SK-N-SH (cell line): Measurements from ENCODE around the gene AKR7A2. TPM values are rescaled to one million over a fixed set of nuclear protein-coding genes. Genes with fewer than 3 reads are reported as not detected.

ENCODE experiments used
- CTCF ChIA-PET: fragments of 300-600, 350-600 bp; formaldehyde crosslinking; extraction: SDS; loops from one replicate; lab custom pipeline; 2021; lab: Yijun Ruan, JAX
- POLR2A ChIA-PET: fragments of 350-600 bp; sonication (Branson Sonifier 250); formaldehyde crosslinking; extraction: SDS; loops from one replicate; lab custom pipeline; 2020; ENCODE audit warnings: antibody characterized with exemption, inconsistent platforms; lab: Yijun Ruan, JAX
- DNase-seq: peaks from one replicate; pipeline ENCODE4 v3.0.0; 2012
- H2AFZ ChIP-seq: fragments of 200-600 bp; sonication (generic); 2 replicates; pipeline ENCODE4 v1.8.1; 2016; ENCODE audit warnings: antibody characterized with exemption, mild to moderate bottlenecking, low read depth
- H3F3A ChIP-seq: fragments of 200-600 bp; sonication (generic); replicated peaks from 2 replicates; pipeline ENCODE3; 2016; ENCODE audit warnings: antibody characterized with exemption, mild to moderate bottlenecking; ENCODE audit not compliant: insufficient read depth
- H3K27ac ChIP-seq, 2 experiments: fragments of 200-500 bp in 1 of 2; fragments of 200-600 bp in 1 of 2; sonication (Bioruptor generic) in 1 of 2; sonication (generic), shearing (Covaris generic) in 1 of 2; 2 replicates each; pipeline versions ENCODE4 v1.5.1 to v1.6.1; 2014 to 2016; ENCODE audit warnings: low read depth in 2 of 2, inconsistent platforms in 1 of 2, low read length in 1 of 2, mild to moderate bottlenecking in 1 of 2, mixed read lengths in 1 of 2
- H3K27me3 ChIP-seq: fragments of 200-600 bp; sonication (generic), shearing (Covaris generic); 2 replicates; pipeline ENCODE4 v1.6.1; 2016; ENCODE audit warnings: mixed run types; ENCODE audit not compliant: insufficient read depth
- H3K36me3 ChIP-seq, 2 experiments: fragments of 200-500 bp in 1 of 2; fragments of 200-600 bp in 1 of 2; sonication (Bioruptor generic) in 1 of 2; sonication (generic) in 1 of 2; replicated peaks in 1 of 2; 2 replicates each; pipeline versions ENCODE3 to v1.5.1; 2014 to 2016; ENCODE audit warnings: low read length in 1 of 2, mild to moderate bottlenecking in 1 of 2; ENCODE audit not compliant: insufficient read depth in 2 of 2, control insufficient read depth in 1 of 2
- H3K4me1 ChIP-seq, 2 experiments: fragments of 200-500 bp in 1 of 2; fragments of 200-600 bp in 1 of 2; sonication (Bioruptor generic) in 1 of 2; sonication (generic), shearing (Covaris generic) in 1 of 2; 2 replicates each; pipeline versions ENCODE4 v1.5.1 to v1.6.1; 2014 to 2016; ENCODE audit warnings: low read depth in 1 of 2, low read length in 1 of 2, mixed run types in 1 of 2; ENCODE audit not compliant: insufficient read depth in 2 of 2, control insufficient read depth in 1 of 2
- H3K4me2 ChIP-seq: fragments of 200-600 bp; sonication (generic), shearing (Covaris generic); 2 replicates; pipeline ENCODE4 v1.6.1; 2017; ENCODE audit warnings: mixed run types
- H3K4me3 ChIP-seq, 2 experiments: fragments of 200-500 bp in 1 of 2; fragments of 200-600 bp in 1 of 2; sonication (Bioruptor generic) in 1 of 2; sonication (generic), shearing (Covaris generic) in 1 of 2; 2 replicates each; pipeline versions ENCODE4 v1.5.1 to v1.8.1; 2014 to 2016; ENCODE audit warnings: low read depth in 2 of 2, inconsistent platforms in 1 of 2, low read length in 1 of 2, mild to moderate bottlenecking in 1 of 2, mixed read lengths in 1 of 2, moderate library complexity in 1 of 2
- H3K79me2 ChIP-seq: fragments of 200-600 bp; sonication (generic); 2 replicates; pipeline ENCODE4 v1.8.1; 2017; ENCODE audit warnings: mild to moderate bottlenecking; ENCODE audit not compliant: insufficient read depth
- H3K9ac ChIP-seq: fragments of 200-600 bp; sonication (generic); 2 replicates; pipeline ENCODE4 v1.6.1; 2017; ENCODE audit warnings: mixed run types
- H3K9me2 ChIP-seq: fragments of 200-600 bp; sonication (generic); 2 replicates; pipeline ENCODE4 v1.6.1; 2017; ENCODE audit warnings: mixed run types
- H3K9me3 ChIP-seq: fragments of 200-600 bp; sonication (generic); 2 replicates; pipeline ENCODE4 v1.6.1; 2017; ENCODE audit warnings: mixed run types, mild to moderate bottlenecking, moderate library complexity
- H4K20me1 ChIP-seq: fragments of 200-600 bp; sonication (generic); 2 replicates; pipeline ENCODE4 v1.6.1; 2017; ENCODE audit warnings: mild to moderate bottlenecking, mixed run types; ENCODE audit not compliant: insufficient read depth
- CTCF ChIP-seq: fragments of 200-600 bp; sonication (generic); IDR thresholded peaks from 2 replicates; pipeline ENCODE4 v1.6.1; 2017; ENCODE audit warnings: antibody characterized with exemption, mild to moderate bottlenecking, moderate library complexity
- EZH2phosphoT487 ChIP-seq: fragments of 200-600 bp; sonication (generic); IDR thresholded peaks from 2 replicates; pipeline ENCODE4 v1.6.1; 2017; ENCODE audit warnings: low read depth, mixed run types, mild to moderate bottlenecking, antibody characterized with exemption, moderate library complexity, borderline replicate concordance
- FOSL2 ChIP-seq: IDR thresholded peaks from 2 replicates; pipeline ENCODE4 v1.4.0; 2012; ENCODE audit warnings: low read depth, mild to moderate bottlenecking, moderate library complexity, borderline replicate concordance
- FOXM1 ChIP-seq: IDR thresholded peaks from 2 replicates; pipeline ENCODE4 v1.4.0; 2012; ENCODE audit warnings: low read depth, mild to moderate bottlenecking
- GATA2 ChIP-seq: sonication (generic); formaldehyde crosslinking; IDR thresholded peaks from 2 replicates; pipeline ENCODE4 v1.5.0; 2020; ENCODE audit warnings: mild to moderate bottlenecking, missing genetic modification reagents
- IRF3 ChIP-seq: fragments of 150-350 bp; IDR thresholded peaks from 2 replicates; pipeline ENCODE4 v1.6.1; 2016; ENCODE audit warnings: mild to moderate bottlenecking, low read depth, low read length
- POLR2AphosphoS5 ChIP-seq: IDR thresholded peaks from 2 replicates; pipeline ENCODE4 v1.6.1; 2012; ENCODE audit warnings: low read depth, low read length
- RAD21 ChIP-seq: IDR thresholded peaks from 2 replicates; pipeline ENCODE4 v1.6.1; 2012; ENCODE audit warnings: mild to moderate bottlenecking, low read length
- REST ChIP-seq: IDR thresholded peaks from 2 replicates; pipeline ENCODE4 v1.6.1; 2012; ENCODE audit warnings: mild to moderate bottlenecking, low read depth, low read length, moderate library complexity
- RFX5 ChIP-seq: IDR thresholded peaks from 2 replicates; pipeline ENCODE4 v1.6.1; 2012; ENCODE audit warnings: mild to moderate bottlenecking, improper control_type of control experiment, low read length
- SIN3A ChIP-seq: IDR thresholded peaks from 2 replicates; pipeline ENCODE4 v1.6.1; 2012; ENCODE audit warnings: low read depth, mild to moderate bottlenecking, low read length, moderate library complexity, borderline replicate concordance
- SMC3 ChIP-seq: IDR thresholded peaks from 2 replicates; pipeline ENCODE4 v1.6.1; 2012; ENCODE audit warnings: low read depth, low read length, improper control_type of control experiment
- TAF1 ChIP-seq: IDR thresholded peaks from 2 replicates; pipeline ENCODE4 v1.6.1; 2012; ENCODE audit warnings: low read depth, mild to moderate bottlenecking, low read length, moderate library complexity, borderline replicate concordance
- TCF12 ChIP-seq: IDR thresholded peaks from 2 replicates; pipeline ENCODE4 v1.4.0; 2012
- USF2 ChIP-seq: fragments of 150-350 bp; IDR thresholded peaks from 2 replicates; pipeline ENCODE4 v1.6.1; 2017; ENCODE audit warnings: antibody characterized with exemption, low read length, low read depth, borderline replicate concordance
- WGBS: methylation state at CpG from one replicate; pipeline ENCODE4 v1.1.6; 2017; ENCODE audit warnings: low lambda C conversion rate; 5-methylcytosine and 5-hydroxymethylcytosine counted together
- polyA plus RNA-seq, 3 experiments: library from polyadenylated mRNA; depleted of rRNA; stranded (reverse); fragments of >200 nt; gene quantifications; 2 replicates each; pipeline ENCODE4 v1.2.3, GENCODE V29; 2012

Gene AKR7A2
- polyA plus RNA-seq, 1 of the 3 experiments (the other 2 are of a cell fraction) = 40.7 TPM

- H3K27me3 ChIP-seq = no peaks in the 10 kb centered on the region
- no peaks in the 10 kb centered on the region for H3K9me2 ChIP-seq
- H4K20me1 ChIP-seq = no peaks in the 10 kb centered on the region
- peaks cover 0 to 10% of the 10 kb centered on the region in 2 experiments for H3K36me3 ChIP-seq
- no peak for DNase-seq
- no peak overlapping the region for H3K4me2 ChIP-seq
- 82% methylated on average over 9 of the region's 16 CpGs for WGBS
- H3K4me3 ChIP-seq = no peak overlapping the region
- no peaks in the 10 kb centered on the region for H3K9me3 ChIP-seq
- TF ChIP-seq SIN3A (no peak), FOSL2 (no peak), CTCF (no peak), RFX5 (no peak), RAD21 (no peak), TCF12 (no peak), IRF3 (no peak), GATA2 (CRISPR knock-in tag) (no peak), POLR2AphosphoS5 (no peak)
- TF ChIP-seq, all 33 proteins: peak for 0
- peaks cover 0 to 4% of the 10 kb centered on the region in 2 experiments; a peak in 1 of 4 replicates for H3K4me1 ChIP-seq
- H3K79me2 ChIP-seq = no peaks in the 10 kb centered on the region
- no peaks in the 10 kb centered on the region for H3F3A ChIP-seq
- POLR2A ChIA-PET = interaction anchor here (1.6 kb wide), 1 partner anchor 15 kb away, joined by 4 read pairs; the partner anchor contains the start of genes AKR7A2 and SLC66A1
- CTCF ChIA-PET = interaction anchor here (2.0 kb wide), 1 partner anchor 14 kb away, joined by 7 read pairs; no protein-coding TSS in a partner anchor
- no peak overlapping the region for H2AFZ ChIP-seq
- H3K27ac ChIP-seq = no peak overlapping the region
- no peak overlapping the region for H3K9ac ChIP-seq
Observed at GRCh38 chr1:19327301-19327700, 15.4 kb upstream of the AKR7A2 start.

- 98% methylated on average over 6 of the region's 6 CpGs for WGBS
- Histone ChIP-seq H3K4me3 (no peak overlapping the region), H3F3A (no peaks in the 10 kb centered on the region), H3K9ac (no peak overlapping the region), H3K4me2 (no peak overlapping the region), H3K4me1 (peaks cover 0 to 4% of the 10 kb centered on the region in 2 experiments; a peak in 1 of 4 replicates), H2AFZ (no peak overlapping the region), H4K20me1 (no peaks in the 10 kb centered on the region), H3K27me3 (no peaks in the 10 kb centered on the region), H3K9me2 (no peaks in the 10 kb centered on the region), H3K36me3 (peaks cover 0 to 10% of the 10 kb centered on the region in 2 experiments), H3K9me3 (no peaks in the 10 kb centered on the region), H3K79me2 (no peaks in the 10 kb centered on the region), H3K27ac (no peak overlapping the region)
- TF ChIP-seq FOXM1 (no peak), EZH2phosphoT487 (no peak), TAF1 (no peak), REST (no peak), GATA2 (CRISPR knock-in tag) (no peak), POLR2AphosphoS5 (no peak), USF2 (no peak), SMC3 (no peak)
- ChIA-PET CTCF (no interaction called here), POLR2A (no interaction called here)
- no peak for DNase-seq
Observed at GRCh38 chr1:19326748-19327065, 14.8 kb upstream of the AKR7A2 start.
